GM12878 (cell line): ENCODE results near the gene NRG3.

Source experiments
- CEBPB ChIP-seq, 2 experiments: fragments of 150-350 bp in 1 of 2; IDR thresholded peaks; 2 replicates each; pipeline ENCODE4 v1.6.1; 2012 to 2014; ENCODE audit warnings: low read depth in 2 of 2, low read length in 2 of 2, borderline replicate concordance in 1 of 2, inconsistent platforms in 1 of 2
- IKZF1 ChIP-seq: fragments of 450-650 bp; conservative IDR thresholded peaks from 2 replicates; pipeline ENCODE4 v1.6.1; 2017; ENCODE audit warnings: antibody characterized with exemption, mild to moderate bottlenecking
- JUND ChIP-seq: IDR thresholded peaks from 2 replicates; pipeline ENCODE4 v1.6.1; 2012; ENCODE audit warnings: low read depth, mild to moderate bottlenecking, low read length, improper control_type of control experiment, moderate library complexity
- NFIC ChIP-seq: IDR thresholded peaks from 2 replicates; pipeline ENCODE4 v1.6.1; 2012; ENCODE audit warnings: low read depth, mild to moderate bottlenecking, inconsistent platforms, low read length, moderate library complexity
- PRDM15 ChIP-seq: fragments of 450-650 bp; formaldehyde crosslinking; IDR thresholded peaks from 2 replicates; pipeline ENCODE4 v1.4.0; 2020; ENCODE audit warnings: mild to moderate bottlenecking, moderate library complexity
- RAD21 ChIP-seq: IDR thresholded peaks from 2 replicates; pipeline ENCODE4 v1.6.1; 2011; ENCODE audit warnings: mild to moderate bottlenecking, low read depth, low read length, moderate library complexity; ENCODE audit not compliant: insufficient read depth
- SUZ12 ChIP-seq: fragments of 200-600 bp; sonication (generic); IDR thresholded peaks from one replicate; pipeline ENCODE4 v1.6.1; 2018; ENCODE audit warnings: antibody characterized with exemption, mild to moderate bottlenecking; ENCODE audit not compliant: unreplicated experiment
- TCF7 ChIP-seq: IDR thresholded peaks from 2 replicates; pipeline ENCODE4 v1.6.1; 2014; ENCODE audit warnings: antibody characterized with exemption, borderline replicate concordance
- TF ChIP-seq, protein P1 (sequence below): IDR thresholded peaks from 2 replicates; pipeline ENCODE4 v1.6.1; 2012; ENCODE audit warnings: low read depth, low read length, improper control_type of control experiment
- TF ChIP-seq, protein P2 (sequence below): IDR thresholded peaks from 2 replicates; pipeline ENCODE4 v1.6.1; 2012; ENCODE audit warnings: low read length, inconsistent platforms

DNA sequence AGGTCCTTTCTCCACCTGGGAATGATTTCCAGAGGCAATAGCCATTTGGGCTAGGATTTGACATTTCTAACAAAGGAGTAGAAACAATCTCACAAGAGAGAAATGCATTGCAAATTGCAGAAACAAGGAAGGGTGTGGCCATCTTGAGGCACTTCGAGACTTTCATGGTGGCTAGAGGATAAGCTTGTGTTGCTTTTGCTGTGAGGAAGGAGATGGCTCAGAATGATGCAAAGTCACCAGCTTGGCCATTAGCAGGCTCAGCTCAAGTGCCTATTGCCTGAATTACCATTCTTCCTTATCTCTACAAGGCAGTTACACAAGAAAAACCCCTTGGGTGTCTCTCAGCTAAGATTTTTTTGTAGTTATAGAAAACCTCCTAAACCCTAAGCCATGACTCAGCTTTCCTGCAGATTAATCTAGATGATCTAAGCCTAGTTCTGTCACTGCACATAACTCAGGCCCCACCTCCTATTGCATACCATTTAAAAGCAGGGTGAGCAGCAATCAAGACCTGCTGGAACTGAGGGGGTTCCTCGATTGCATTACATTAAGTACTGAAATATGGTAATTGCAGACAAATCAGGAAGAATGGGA, 683.1 kb downstream of the NRG3 start:
- TF ChIP-seq RAD21 (no peak), NFIC (no peak), JUND (no peak), SUZ12 (no peak), IKZF1 (no peak), PRDM15 (no peak), CEBPB (IDR thresholded peaks at IDR 0.05; ENCODE audit: borderline replicate concordance in 1 of 2, low read depth in 2 of 2, low read length in 2 of 2) (no peak), TCF7 (no peak)
- TF ChIP-seq, protein P1, sequence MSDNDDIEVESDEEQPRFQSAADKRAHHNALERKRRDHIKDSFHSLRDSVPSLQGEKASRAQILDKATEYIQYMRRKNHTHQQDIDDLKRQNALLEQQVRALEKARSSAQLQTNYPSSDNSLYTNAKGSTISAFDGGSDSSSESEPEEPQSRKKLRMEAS = no peak
- TF ChIP-seq, protein P2, sequence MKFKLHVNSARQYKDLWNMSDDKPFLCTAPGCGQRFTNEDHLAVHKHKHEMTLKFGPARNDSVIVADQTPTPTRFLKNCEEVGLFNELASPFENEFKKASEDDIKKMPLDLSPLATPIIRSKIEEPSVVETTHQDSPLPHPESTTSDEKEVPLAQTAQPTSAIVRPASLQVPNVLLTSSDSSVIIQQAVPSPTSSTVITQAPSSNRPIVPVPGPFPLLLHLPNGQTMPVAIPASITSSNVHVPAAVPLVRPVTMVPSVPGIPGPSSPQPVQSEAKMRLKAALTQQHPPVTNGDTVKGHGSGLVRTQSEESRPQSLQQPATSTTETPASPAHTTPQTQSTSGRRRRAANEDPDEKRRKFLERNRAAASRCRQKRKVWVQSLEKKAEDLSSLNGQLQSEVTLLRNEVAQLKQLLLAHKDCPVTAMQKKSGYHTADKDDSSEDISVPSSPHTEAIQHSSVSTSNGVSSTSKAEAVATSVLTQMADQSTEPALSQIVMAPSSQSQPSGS = no peak
